Measurements from ENCODE around the gene LRP5.

Gene LRP5

GRCh38 chr11:68412593-68413475 is 100.4 kb downstream of the LRP5 start:
- DNase-seq (ENCODE audit: low spot score) = no peak
- ChIA-PET POLR2A (ENCODE audit: low non-redundant PET) (interaction anchor here (0.6 kb wide), 1 partner anchor 44 kb away, joined by 3 read pairs; no protein-coding TSS in a partner anchor), CTCF (interaction anchor here (1.1 kb wide), 1 partner anchor 29 kb away, joined by 3 read pairs; no protein-coding TSS in a partner anchor)
- no peak overlapping the region for H3K27ac ChIP-seq
- TF ChIP-seq CTCF (conservative IDR thresholded peaks at IDR 0.05; ENCODE audit: low read depth) = no peak

GRCh38 chr11:68413591-68413999 is 101.2 kb downstream of the LRP5 start:
- ChIA-PET POLR2A (ENCODE audit: low non-redundant PET) (no interaction called here), CTCF (no interaction called here)
- no peak for DNase-seq (ENCODE audit: low spot score)
- no peak overlapping the region for H3K27ac ChIP-seq
- no peak for TF ChIP-seq CTCF (conservative IDR thresholded peaks at IDR 0.05; ENCODE audit: low read depth)

GRCh38 chr11:68414496-68415221 is 102.3 kb downstream of the LRP5 start:
- ChIA-PET CTCF (no interaction called here), POLR2A (ENCODE audit: low non-redundant PET) (no interaction called here)
- no peak for DNase-seq (ENCODE audit: low spot score)
- H3K27ac ChIP-seq = no peak overlapping the region
- TF ChIP-seq CTCF (conservative IDR thresholded peaks at IDR 0.05; ENCODE audit: low read depth) = no peak

- ChIA-PET POLR2A (ENCODE audit: low non-redundant PET) (no interaction called here), CTCF (no interaction called here)
- H3K27ac ChIP-seq = no peak overlapping the region
- DNase-seq (ENCODE audit: low spot score) = no peak
- no peak for TF ChIP-seq CTCF (conservative IDR thresholded peaks at IDR 0.05; ENCODE audit: low read depth)
Measured at GRCh38 chr11:68416070-68416578, 103.7 kb downstream of the LRP5 start.

GRCh38 chr11:68418648-68419047 is 106.3 kb downstream of the LRP5 start:
- no peak for DNase-seq (ENCODE audit: low spot score)
- ChIA-PET CTCF (no interaction called here), POLR2A (ENCODE audit: low non-redundant PET) (no interaction called here)
- H3K27ac ChIP-seq = no peak overlapping the region
- no peak for TF ChIP-seq CTCF (conservative IDR thresholded peaks at IDR 0.05; ENCODE audit: low read depth)

- no peak for TF ChIP-seq CTCF (conservative IDR thresholded peaks at IDR 0.05; ENCODE audit: low read depth)
- no peak for DNase-seq (ENCODE audit: low spot score)
- ChIA-PET CTCF (no interaction called here), POLR2A (ENCODE audit: low non-redundant PET) (no interaction called here)
- no peak overlapping the region for H3K27ac ChIP-seq
Measured at GRCh38 chr11:68420171-68420570, 107.8 kb downstream of the LRP5 start.

All from RWPE1 (cell line).